Esophagus (tissue), 2 donors: Measurements from ENCODE around the gene SYT7. TPM values are rescaled to one million over a fixed set of nuclear protein-coding genes. Genes with fewer than 3 reads are reported as not detected.

ENCODE experiments used
- H3K27ac ChIP-seq, 2 donors: one replicate each; pipeline ENCODE4 v1.5.1; 2013; ENCODE audit warnings: low read depth in 2 of 2, mild to moderate bottlenecking in 2 of 2, inconsistent platforms in 1 of 2, low read length in 1 of 2, moderate library complexity in 1 of 2
- H3K27me3 ChIP-seq, 2 donors: one replicate each; pipeline ENCODE4 v1.6.1; 2013; ENCODE audit warnings: low read length in 2 of 2, control low read depth in 1 of 2, mild to moderate bottlenecking in 1 of 2; ENCODE audit not compliant: insufficient read depth in 2 of 2, control insufficient read depth in 1 of 2
- H3K36me3 ChIP-seq, 2 donors: one replicate each; pipeline ENCODE4 v1.6.1; 2013; ENCODE audit warnings: low read length in 1 of 2; ENCODE audit not compliant: control insufficient read depth in 2 of 2, insufficient read depth in 2 of 2
- H3K4me1 ChIP-seq, 2 donors: one replicate each; pipeline ENCODE4 v1.6.1; 2013; ENCODE audit warnings: low read length in 1 of 2; ENCODE audit not compliant: control insufficient read depth in 2 of 2, insufficient read depth in 2 of 2
- H3K4me3 ChIP-seq, 2 donors: one replicate each; pipeline ENCODE4 v1.5.1; 2013; ENCODE audit warnings: low read length in 2 of 2, mild to moderate bottlenecking in 2 of 2, low read depth in 1 of 2, moderate library complexity in 1 of 2
- H3K9me3 ChIP-seq, 2 donors: one replicate each; pipeline ENCODE4 v1.6.1; 2013; ENCODE audit warnings: mild to moderate bottlenecking in 2 of 2, low read depth in 1 of 2, low read length in 1 of 2, moderate library complexity in 1 of 2; ENCODE audit not compliant: control insufficient read depth in 2 of 2, insufficient read depth in 1 of 2
- WGBS, 2 donors: extraction: QIAGEN DNeasy Blood & Tissue Kit; methylation state at CpG; one replicate each; pipeline ENCODE4 v1.1.7; 2013; 5-methylcytosine and 5-hydroxymethylcytosine counted together
- polyA plus RNA-seq, 2 donors: library from polyadenylated mRNA; stranded (reverse); fragments of 200-250 nt; gene quantifications; one replicate each; pipeline ENCODE4 v1.2.3, GENCODE V29; 2013
- donor health status: healthy with polysubstance abuse.
- donor health status: Bipolar disorder and iron deficiency.

SYT7 gene
- polyA plus RNA-seq, 2 donors, result 1.3 to 2.2 TPM

DNA sequence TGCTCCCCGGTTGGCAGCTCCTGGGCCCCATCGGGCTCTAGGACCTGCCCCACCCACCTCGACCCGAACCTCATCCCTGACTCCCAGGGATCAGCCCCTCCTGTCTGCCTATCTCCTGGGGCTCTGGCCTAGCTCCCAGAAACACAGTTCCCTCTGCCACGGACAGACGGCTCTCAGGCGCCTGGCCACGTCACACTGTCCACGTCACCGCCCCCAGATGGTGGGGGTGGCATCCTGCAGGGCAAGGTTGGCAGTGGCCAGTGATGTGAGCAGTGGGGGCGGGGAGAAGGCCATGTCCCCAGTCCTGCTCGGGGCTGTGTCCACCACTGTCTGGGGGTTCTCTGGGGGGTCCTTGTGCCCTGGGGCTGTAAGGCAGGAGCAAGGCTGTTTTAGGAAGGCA is 29.2 kb downstream of the SYT7 start:
- H3K4me3 ChIP-seq, result no peak overlapping the region
- no peaks in the 10 kb centered on the region for H3K4me1 ChIP-seq
- 48 to 57% methylated on average over 12 of the region's 12 CpGs for WGBS, 2 donors
- H3K9me3 ChIP-seq, result no peaks in the 10 kb centered on the region
- peaks cover 4 to 6% of the 10 kb centered on the region in 2 donors for H3K27me3 ChIP-seq
- H3K27ac ChIP-seq, result no peak overlapping the region
- H3K36me3 ChIP-seq, result no peaks in the 10 kb centered on the region

DNA sequence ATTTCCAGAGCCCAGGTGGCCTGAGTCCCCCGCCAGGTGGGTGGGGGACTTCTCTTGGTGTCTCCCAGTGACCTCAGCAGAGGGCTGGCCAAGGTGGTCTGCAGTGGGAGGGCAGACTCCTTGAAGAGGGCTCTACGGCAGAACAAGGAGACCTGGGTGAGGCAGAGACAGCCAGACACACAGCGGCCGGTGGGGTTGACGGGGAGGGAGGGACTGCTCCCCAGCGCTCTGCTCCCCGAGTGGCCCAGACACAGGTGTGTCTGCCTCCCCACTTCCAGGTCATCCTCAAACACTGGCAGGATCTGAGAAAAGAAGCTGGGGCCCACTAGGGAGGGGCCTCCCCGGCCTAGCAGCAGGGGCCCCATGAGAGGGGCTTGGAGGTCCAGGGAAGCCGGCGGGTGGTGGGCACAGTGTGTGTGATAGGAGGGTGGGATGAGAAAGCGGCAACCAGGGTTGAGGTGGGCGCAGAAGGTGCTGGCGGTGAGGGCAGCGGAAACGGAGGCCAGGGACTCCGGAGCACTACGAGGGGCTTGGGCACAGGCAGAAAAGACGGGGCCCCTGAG is 30.1 kb downstream of the SYT7 start:
- 88 to 90% methylated on average over 18 of the region's 18 CpGs for WGBS, 2 donors
- H3K36me3 ChIP-seq, result no peaks in the 10 kb centered on the region
- no peaks in the 10 kb centered on the region for H3K4me1 ChIP-seq
- H3K27me3 ChIP-seq, result peaks cover 4 to 6% of the 10 kb centered on the region in 2 donors
- H3K27ac ChIP-seq, result no peak overlapping the region
- no peaks in the 10 kb centered on the region for H3K9me3 ChIP-seq
- H3K4me3 ChIP-seq, result no peak overlapping the region

DNA sequence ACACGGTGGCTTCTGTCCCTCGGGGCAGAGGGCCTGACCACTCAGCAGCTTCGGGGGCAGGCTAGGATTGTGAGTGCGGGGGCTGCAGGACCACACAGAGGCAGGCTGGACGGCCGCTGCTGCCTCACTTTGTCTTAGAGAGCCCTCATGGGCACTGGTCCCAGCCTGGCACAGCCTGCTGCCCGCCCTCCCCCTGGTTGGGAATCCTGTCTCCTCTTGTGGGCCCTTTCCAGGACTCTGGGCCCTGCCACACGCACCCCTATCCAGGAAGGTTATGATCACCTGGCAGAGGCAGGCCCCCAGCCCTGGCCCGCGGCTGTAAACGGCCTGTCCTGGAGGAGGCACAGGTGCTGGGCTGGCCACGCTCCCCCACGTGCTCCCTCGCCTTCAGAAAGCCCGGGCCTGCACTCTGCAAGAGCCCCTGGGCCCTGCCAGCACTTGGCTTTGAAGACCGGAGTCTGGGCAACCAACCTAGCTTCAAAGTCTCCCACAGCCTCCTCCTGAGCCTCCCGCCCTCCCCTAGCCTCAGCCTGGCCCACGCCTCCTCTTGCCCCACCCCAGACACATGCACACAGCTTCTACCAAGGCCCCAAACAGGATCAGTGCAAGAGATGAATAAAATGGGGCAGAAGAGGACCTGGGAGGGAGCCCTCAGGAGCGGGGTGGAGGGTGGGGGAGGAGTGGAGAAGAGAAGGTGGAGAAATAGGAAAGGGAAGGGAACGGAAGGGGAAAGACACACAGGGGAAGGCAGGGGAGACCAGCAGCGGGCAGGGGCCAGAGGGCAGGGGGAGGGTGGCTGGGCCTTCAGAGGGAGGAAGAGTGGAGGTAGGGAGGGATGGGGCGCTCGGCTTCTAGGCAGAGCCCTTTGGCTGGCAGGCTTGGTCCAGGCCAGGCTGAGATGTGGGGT is 31.0 kb downstream of the SYT7 start:
- H3K4me3 ChIP-seq, result no peak overlapping the region
- H3K36me3 ChIP-seq, result no peaks in the 10 kb centered on the region
- H3K4me1 ChIP-seq, result no peaks in the 10 kb centered on the region
- H3K27me3 ChIP-seq, result peaks cover 0 to 4% of the 10 kb centered on the region in 2 donors
- 61 to 70% methylated on average over 23 of the region's 23 CpGs for WGBS, 2 donors
- H3K9me3 ChIP-seq, result no peaks in the 10 kb centered on the region
- H3K27ac ChIP-seq, result no peak overlapping the region

DNA sequence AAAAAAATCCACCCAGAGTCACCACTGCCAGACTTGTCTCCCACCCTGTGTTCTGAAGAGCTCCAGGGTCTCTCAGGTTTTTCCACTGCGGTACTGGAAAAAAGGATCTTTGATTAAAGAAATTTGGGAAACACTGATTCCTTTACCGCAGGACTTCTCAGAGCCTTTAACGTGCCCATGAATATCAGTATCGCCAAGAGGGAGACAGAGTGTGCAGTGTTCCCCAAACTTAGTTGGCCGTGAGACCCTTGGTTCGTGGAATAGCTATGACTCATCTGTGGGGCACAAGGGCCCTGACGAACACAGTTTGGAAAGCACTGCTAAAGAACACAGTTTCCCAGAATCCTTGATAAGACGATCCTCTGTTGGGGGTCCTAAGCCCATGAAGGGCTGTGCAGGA is 31.7 kb downstream of the SYT7 start:
- 77 to 80% methylated on average over 8 of the region's 8 CpGs for WGBS, 2 donors
- no peaks in the 10 kb centered on the region for H3K27me3 ChIP-seq
- no peak overlapping the region for H3K27ac ChIP-seq
- H3K9me3 ChIP-seq, result no peaks in the 10 kb centered on the region
- no peaks in the 10 kb centered on the region for H3K36me3 ChIP-seq
- H3K4me1 ChIP-seq, result no peaks in the 10 kb centered on the region
- H3K4me3 ChIP-seq, result no peak overlapping the region

DNA sequence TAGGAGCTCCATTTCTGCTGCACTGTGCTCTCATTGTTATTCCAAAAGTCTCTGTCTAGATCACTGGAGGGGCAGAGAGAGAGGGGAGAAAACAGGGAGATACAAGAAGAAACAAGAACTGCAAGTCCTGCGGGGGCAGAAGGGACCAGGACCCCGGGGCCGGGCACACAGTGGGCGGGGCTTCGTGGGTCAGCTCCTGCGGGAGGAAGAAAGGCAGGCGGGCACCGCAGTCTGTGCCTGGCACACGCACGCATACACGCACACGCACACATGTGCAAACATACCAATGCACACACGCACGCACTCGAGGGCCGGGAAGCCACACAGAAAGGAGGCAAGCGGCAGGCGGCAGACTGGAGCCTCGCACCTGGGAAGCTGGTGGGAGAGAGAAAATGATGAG is 33.6 kb downstream of the SYT7 start:
- H3K36me3 ChIP-seq, result no peaks in the 10 kb centered on the region
- H3K4me1 ChIP-seq, result no peaks in the 10 kb centered on the region
- no peak overlapping the region for H3K27ac ChIP-seq
- H3K27me3 ChIP-seq, result no peaks in the 10 kb centered on the region
- no peaks in the 10 kb centered on the region for H3K9me3 ChIP-seq
- H3K4me3 ChIP-seq, result no peak overlapping the region
- WGBS, 2 donors, result 71 to 76% methylated on average over 19 of the region's 19 CpGs

- no peaks in the 10 kb centered on the region for H3K27me3 ChIP-seq
- WGBS, 2 donors, result 57 to 68% methylated on average over 20 of the region's 20 CpGs
- no peaks in the 10 kb centered on the region for H3K36me3 ChIP-seq
- no peaks in the 10 kb centered on the region for H3K9me3 ChIP-seq
- no peak overlapping the region for H3K27ac ChIP-seq
- no peaks in the 10 kb centered on the region for H3K4me1 ChIP-seq
- H3K4me3 ChIP-seq, result no peak overlapping the region
Observed at GRCh38 chr11:61546663-61547062, 34.2 kb downstream of the SYT7 start.

DNA sequence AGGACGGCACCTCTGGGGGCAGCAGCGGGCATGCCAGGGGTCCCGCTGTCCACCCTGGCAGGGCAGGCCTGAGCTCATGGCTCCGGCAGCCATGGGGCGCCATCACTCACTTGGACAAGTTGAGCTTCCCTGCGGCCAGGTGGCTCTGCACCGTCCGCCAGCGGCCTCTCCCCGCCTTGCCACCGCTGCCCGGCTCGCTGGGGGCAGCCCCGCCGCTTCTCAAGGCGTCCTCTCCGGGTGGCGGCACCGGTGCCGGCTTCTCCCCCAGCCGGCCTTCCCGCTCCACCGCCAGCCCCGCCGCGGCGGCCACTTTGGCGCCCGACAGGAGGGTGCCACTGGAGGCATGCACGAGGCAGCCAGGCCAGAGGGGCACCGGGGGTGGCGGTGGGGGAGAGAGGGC is 35.0 kb downstream of the SYT7 start:
- no peak overlapping the region for H3K4me3 ChIP-seq
- no peaks in the 10 kb centered on the region for H3K9me3 ChIP-seq
- no peaks in the 10 kb centered on the region for H3K36me3 ChIP-seq
- no peaks in the 10 kb centered on the region for H3K4me1 ChIP-seq
- H3K27ac ChIP-seq, result no peak overlapping the region
- 91 to 92% methylated on average over 27 to 32 of the region's 32 CpGs for WGBS, 2 donors
- no peaks in the 10 kb centered on the region for H3K27me3 ChIP-seq

DNA sequence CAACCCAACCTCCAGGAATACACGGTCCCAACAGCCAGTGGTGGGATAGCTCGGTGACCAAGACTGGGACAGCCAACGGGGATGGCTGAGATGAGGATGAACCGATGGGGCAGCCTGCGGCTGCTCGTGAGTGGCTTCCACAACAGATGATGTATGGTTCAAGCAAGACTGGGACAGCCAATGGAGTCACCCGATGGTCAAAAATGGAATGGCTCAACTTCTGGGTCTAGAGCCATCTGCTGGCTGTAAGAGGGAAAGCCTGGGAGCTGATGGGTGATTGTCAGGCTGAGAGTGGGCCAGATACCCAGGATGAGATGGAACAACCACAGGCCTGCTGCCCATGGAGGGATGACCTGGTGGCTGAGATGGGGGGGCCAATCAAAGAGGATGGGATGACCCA is 35.5 kb downstream of the SYT7 start:
- H3K9me3 ChIP-seq, result no peaks in the 10 kb centered on the region
- no peak overlapping the region for H3K4me3 ChIP-seq
- H3K4me1 ChIP-seq, result no peaks in the 10 kb centered on the region
- no peak overlapping the region for H3K27ac ChIP-seq
- H3K36me3 ChIP-seq, result no peaks in the 10 kb centered on the region
- 96% methylated on average over 7 of the region's 7 CpGs for WGBS, 2 donors
- no peaks in the 10 kb centered on the region for H3K27me3 ChIP-seq

GRCh38 chr11:61544466-61544865 is 36.4 kb downstream of the SYT7 start:
- 88 to 92% methylated on average over 6 of the region's 6 CpGs for WGBS, 2 donors
- no peak overlapping the region for H3K27ac ChIP-seq
- no peaks in the 10 kb centered on the region for H3K9me3 ChIP-seq
- H3K27me3 ChIP-seq, result no peaks in the 10 kb centered on the region
- no peaks in the 10 kb centered on the region for H3K4me1 ChIP-seq
- H3K36me3 ChIP-seq, result no peaks in the 10 kb centered on the region
- no peak overlapping the region for H3K4me3 ChIP-seq
